Effector CD8-positive, alpha-beta T cell (primary cell): ENCODE measurements around the gene LRRN2.

Experiments used
- DNase-seq: peaks from one replicate; lab custom pipeline; 2025; lab: John Stamatoyannopoulos, UW

LRRN2 gene

GRCh38 chr1:204600203-204600602 is 85.3 kb downstream of the LRRN2 start:
- DNase-seq, result no peak

DNA sequence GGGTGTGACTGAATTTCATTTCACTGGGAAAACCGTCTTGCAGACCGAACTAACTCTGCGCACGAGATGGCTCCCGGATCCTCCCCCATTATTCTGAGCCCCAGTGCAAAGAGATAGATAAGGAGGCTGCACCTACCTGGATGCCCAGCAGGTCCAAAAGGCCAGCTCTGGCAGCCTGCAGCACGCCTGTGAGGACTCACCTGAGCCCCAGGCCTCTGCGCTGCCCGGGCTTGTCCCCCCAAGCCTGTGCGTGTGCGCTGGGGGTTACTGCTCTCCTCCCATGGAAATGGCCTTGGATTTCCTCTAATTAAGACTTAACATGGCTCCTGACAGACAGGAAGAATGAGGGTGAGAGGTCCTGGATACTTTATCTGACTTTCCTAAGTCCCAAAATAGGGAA is 85.9 kb downstream of the LRRN2 start:
- DNase-seq, result no peak

- no peak for DNase-seq
Measured at GRCh38 chr1:204599098-204599497, 86.4 kb downstream of the LRRN2 start.

- no peak for DNase-seq
Measured at GRCh38 chr1:204598319-204598969, 87.1 kb downstream of the LRRN2 start.

DNA sequence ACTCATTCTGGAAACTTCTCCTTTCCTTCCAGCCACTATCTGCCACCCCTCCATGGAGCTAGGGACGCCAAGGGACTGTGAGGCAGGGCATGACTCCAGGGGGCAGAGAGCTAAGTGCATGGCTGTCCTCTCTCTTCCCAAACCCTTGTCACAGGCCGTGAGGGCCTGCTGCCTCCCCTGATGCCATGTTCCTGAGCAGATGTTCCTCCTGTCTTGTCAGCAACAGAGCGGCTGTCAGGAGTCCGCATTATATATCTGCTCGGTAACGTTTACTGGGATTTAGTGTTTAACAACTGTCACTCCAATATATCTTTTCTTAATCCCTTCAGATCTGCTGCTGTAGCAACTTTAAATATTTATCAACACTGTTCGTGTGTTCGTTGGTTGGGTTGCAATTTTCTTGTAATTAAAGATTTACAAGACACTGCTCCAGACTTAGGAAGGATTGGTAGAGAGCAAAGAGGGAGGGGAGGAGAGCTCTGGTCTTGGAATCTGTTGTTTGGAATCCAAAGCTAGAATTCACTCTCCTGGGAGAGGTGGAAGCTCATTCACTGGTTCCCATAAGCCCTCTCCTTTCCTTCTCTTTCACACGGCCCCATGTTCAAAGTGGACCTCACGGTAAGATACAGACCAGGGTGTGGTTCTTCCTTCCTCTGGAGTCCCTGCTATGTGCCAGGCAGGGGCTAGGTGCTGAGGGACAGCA is 93.1 kb downstream of the LRRN2 start:
- no peak for DNase-seq

- DNase-seq, result no peak
Measured at GRCh38 chr1:204591473-204592090, 94.0 kb downstream of the LRRN2 start.

GRCh38 chr1:204589409-204590038 is 96.0 kb downstream of the LRRN2 start:
- DNase-seq, result no peak

GRCh38 chr1:204588826-204589225 is 96.7 kb downstream of the LRRN2 start:
- no peak for DNase-seq

- DNase-seq, result no peak
Measured at GRCh38 chr1:204587621-204588020, 97.9 kb downstream of the LRRN2 start.

DNA sequence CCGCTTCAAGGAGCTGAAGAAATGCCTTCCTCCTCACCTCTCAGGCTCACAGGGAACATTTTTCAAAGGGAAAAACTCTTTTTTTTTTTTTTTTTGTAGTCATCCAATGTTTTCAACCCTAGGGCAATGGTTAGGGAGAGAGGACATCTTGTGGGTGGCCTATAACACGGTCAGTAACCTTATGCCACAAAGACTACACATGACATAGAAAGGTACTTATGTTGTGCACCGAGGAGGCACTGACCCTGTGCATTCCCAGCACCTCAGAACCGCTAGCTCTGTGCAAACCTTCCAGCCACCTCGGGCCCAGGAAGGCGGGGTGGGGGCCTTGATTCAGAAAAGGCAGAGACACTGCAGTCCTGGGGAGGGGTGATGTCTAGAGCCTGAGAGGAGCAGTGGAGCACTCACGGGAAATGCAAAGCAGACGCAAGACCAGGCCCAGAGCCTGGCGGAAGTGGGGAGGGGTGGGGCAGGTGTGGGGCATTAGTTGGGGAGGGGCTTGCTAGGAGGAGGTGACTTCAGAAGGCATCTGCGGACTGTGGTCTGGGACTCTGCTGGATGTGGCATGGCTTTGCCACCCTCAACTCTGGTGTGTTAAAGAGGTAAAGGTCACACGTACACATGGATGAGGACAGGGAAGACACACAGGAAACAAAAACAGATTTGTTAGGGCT is 100.7 kb downstream of the LRRN2 start:
- DNase-seq, result no peak

- DNase-seq, result no peak
Measured at GRCh38 chr1:204583909-204584632, 101.5 kb downstream of the LRRN2 start.

GRCh38 chr1:204581759-204582158 is 103.8 kb downstream of the LRRN2 start:
- DNase-seq, result no peak

GRCh38 chr1:204580862-204581261 is 104.7 kb downstream of the LRRN2 start:
- no peak for DNase-seq

GRCh38 chr1:204579681-204580080 is 105.9 kb downstream of the LRRN2 start:
- no peak for DNase-seq

- no peak for DNase-seq
Measured at GRCh38 chr1:204578867-204579664, 106.5 kb downstream of the LRRN2 start.

GRCh38 chr1:204577794-204578478 is 107.6 kb downstream of the LRRN2 start:
- no peak for DNase-seq

GRCh38 chr1:204576422-204576821 is 109.1 kb downstream of the LRRN2 start:
- no peak for DNase-seq

- DNase-seq, result no peak
Measured at GRCh38 chr1:204575221-204576190, 110.0 kb downstream of the LRRN2 start.

GRCh38 chr1:204574865-204575163 is 110.7 kb downstream of the LRRN2 start:
- DNase-seq, result no peak
